NCI-H748 treated with DMSO at 0.1 percent for 48 hours (cell line): ENCODE data around the gene CPVL.

Source experiments
- DNase-seq: peaks from one replicate; lab custom pipeline; 2025; lab: John Stamatoyannopoulos, UW

CPVL gene

GRCh38 chr7:29000717-29001076 is 145.6 kb downstream of the CPVL start:
- no peak for DNase-seq

GRCh38 chr7:28999895-29000716 is 146.2 kb downstream of the CPVL start:
- DNase-seq, result no peak

GRCh38 chr7:28999427-28999826 is 146.9 kb downstream of the CPVL start:
- no peak for DNase-seq

- DNase-seq, result no peak
These were observed 148.2 kb downstream of the CPVL start for GRCh38 chr7:28998105-28998504.

GRCh38 chr7:28996836-28997235 is 149.5 kb downstream of the CPVL start:
- no peak for DNase-seq

- no peak for DNase-seq
These were observed 153.0 kb downstream of the CPVL start for GRCh38 chr7:28993371-28993770.

GRCh38 chr7:28992798-28993197 is 153.5 kb downstream of the CPVL start:
- no peak for DNase-seq

GRCh38 chr7:28990200-28990960 is 156.0 kb downstream of the CPVL start:
- DNase-seq, result no peak

GRCh38 chr7:28989211-28989980 is 156.9 kb downstream of the CPVL start:
- DNase-seq, result no peak

- no peak for DNase-seq
These were observed 157.5 kb downstream of the CPVL start for GRCh38 chr7:28988810-28989209.

GRCh38 chr7:28988091-28988490 is 158.2 kb downstream of the CPVL start:
- DNase-seq, result no peak

- no peak for DNase-seq
These were observed 159.6 kb downstream of the CPVL start for GRCh38 chr7:28986765-28987110.

GRCh38 chr7:28986028-28986764 is 160.1 kb downstream of the CPVL start:
- no peak for DNase-seq

GRCh38 chr7:28984631-28985030 is 161.7 kb downstream of the CPVL start:
- DNase-seq, result no peak

GRCh38 chr7:28984217-28984616 is 162.1 kb downstream of the CPVL start:
- DNase-seq, result no peak

- DNase-seq, result no peak
These were observed 162.7 kb downstream of the CPVL start for GRCh38 chr7:28983396-28984190.

- DNase-seq, result no peak
These were observed 165.2 kb downstream of the CPVL start for GRCh38 chr7:28981161-28981465.

GRCh38 chr7:28980451-28981160 is 165.7 kb downstream of the CPVL start:
- no peak for DNase-seq

- no peak for DNase-seq
These were observed 166.6 kb downstream of the CPVL start for GRCh38 chr7:28979776-28980175.

GRCh38 chr7:28977881-28978280 is 168.5 kb downstream of the CPVL start:
- DNase-seq, result no peak

- DNase-seq, result no peak
These were observed 170.3 kb downstream of the CPVL start for GRCh38 chr7:28976022-28976421.
